ENCODE measurements around the gene SYCP3. TPM values are rescaled to one million over a fixed set of nuclear protein-coding genes. Genes with fewer than 3 reads are reported as not detected.

SYCP3 gene
- total and polyA plus RNA-seq, 2 of the 8 experiments (the other 6 are each of a cell fraction or from before 2014, with no cell fraction given) = 0.02 to 0.07 TPM

DNA sequence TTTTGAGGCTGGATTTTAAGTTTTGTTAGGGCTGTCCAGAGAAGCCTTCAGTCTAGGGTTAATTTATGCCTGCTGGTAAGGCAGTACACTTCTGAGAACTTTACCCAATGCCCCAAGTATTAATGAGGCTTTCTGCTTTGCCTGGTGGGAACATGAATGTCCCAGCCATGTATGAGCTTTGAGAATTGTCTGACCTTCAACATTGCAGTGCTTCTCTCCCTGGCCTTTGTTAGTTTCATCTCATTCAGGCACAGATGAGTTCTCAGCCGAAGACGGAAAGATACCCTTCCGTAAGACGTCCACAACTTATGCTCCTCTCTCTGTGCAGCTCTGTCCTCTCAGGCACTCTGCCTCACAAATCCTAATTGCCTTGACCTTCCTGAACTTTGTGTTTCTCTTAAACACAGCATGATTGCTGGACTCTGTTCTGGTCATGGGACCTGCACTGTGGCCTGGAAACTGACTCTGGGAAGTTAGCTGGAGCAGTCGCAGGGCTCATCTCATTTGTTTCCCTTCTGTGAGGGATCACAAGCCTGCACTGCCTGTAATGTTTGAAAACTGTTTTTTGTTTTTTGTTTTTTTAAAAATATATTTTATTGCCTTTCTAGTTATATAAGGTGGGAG is 26.1 kb downstream of the SYCP3 start (continued):
- TF ChIP-seq RXRA (IDR thresholded peaks at IDR 0.05; ENCODE audit: insufficient read depth, low read depth, low read length) (no peak), CHD7 (IDR thresholded peaks at IDR 0.05; ENCODE audit: insufficient replicate concordance, low read length) (no peak), POLR2A (IDR thresholded peaks at IDR 0.05; ENCODE audit: control extremely low read depth in 1 of 2, low read depth in 2 of 2, low read length in 2 of 2) (no peak), BRCA1 (IDR thresholded peaks at IDR 0.05; ENCODE audit: low read depth, low read length) (no peak), HDAC2 (IDR thresholded peaks at IDR 0.05; ENCODE audit: borderline replicate concordance in 1 of 2, low read depth in 2 of 2, low read length in 2 of 2) (no peak)

Measured in H1 (cell line).